HEK293T (cell line): ENCODE data around the gene RNASE11.

ENCODE experiments used
- CTCF ChIA-PET: fragments of 350-600 bp; formaldehyde crosslinking; extraction: SDS; loops from one replicate; lab custom pipeline; 2021; ENCODE audit warnings: antibody characterized with exemption, inconsistent platforms; lab: Yijun Ruan, JAX
- POLR2A ChIA-PET: fragments of 350-600 bp; formaldehyde crosslinking; extraction: SDS; loops from one replicate; lab custom pipeline; 2020; ENCODE audit warnings: antibody characterized with exemption, inconsistent platforms; lab: Yijun Ruan, JAX
- DNase-seq: peaks from one replicate; pipeline ENCODE4 v3.0.0; 2012; ENCODE audit warnings: mixed read lengths; ENCODE audit errors: extremely low spot score
- ARNT ChIP-seq: fragments of 450-650 bp; IDR thresholded peaks from 2 replicates; pipeline ENCODE4 v1.6.1; 2017; ENCODE audit warnings: mild to moderate bottlenecking
- BHLHE40 ChIP-seq: fragments of 450-650 bp; IDR thresholded peaks from 2 replicates; pipeline ENCODE4 v1.6.1; 2016; ENCODE audit warnings: mild to moderate bottlenecking, moderate library complexity, borderline replicate concordance
- CTBP1 ChIP-seq: fragments of 450-650 bp; IDR thresholded peaks from 2 replicates; pipeline ENCODE4 v1.6.1; 2016; ENCODE audit warnings: borderline replicate concordance
- ELF4 ChIP-seq: fragments of 450-650 bp; IDR thresholded peaks from 2 replicates; pipeline ENCODE4 v1.6.1; 2017; ENCODE audit warnings: antibody characterized with exemption
- FOXA1 ChIP-seq: fragments of 450-650 bp; IDR thresholded peaks from 2 replicates; pipeline ENCODE4 v1.6.1; 2016; ENCODE audit warnings: mild to moderate bottlenecking
- FOXK2 ChIP-seq: fragments of 450-650 bp; IDR thresholded peaks from 2 replicates; pipeline ENCODE4 v1.6.1; 2016; ENCODE audit warnings: mild to moderate bottlenecking
- FOXM1 ChIP-seq: fragments of 450-650 bp; IDR thresholded peaks from 2 replicates; pipeline ENCODE4 v1.6.1; 2017; ENCODE audit warnings: mild to moderate bottlenecking, borderline replicate concordance
- HDGF ChIP-seq: fragments of 450-650 bp; IDR thresholded peaks from 2 replicates; pipeline ENCODE4 v1.6.1; 2017; ENCODE audit warnings: antibody characterized with exemption, borderline replicate concordance
- L3MBTL2 ChIP-seq: fragments of 450-650 bp; conservative IDR thresholded peaks from 2 replicates; pipeline ENCODE4 v1.6.1; 2016; ENCODE audit warnings: mild to moderate bottlenecking
- LEF1 ChIP-seq: fragments of 450-650 bp; IDR thresholded peaks from 2 replicates; pipeline ENCODE4 v1.6.1; 2017; ENCODE audit warnings: mild to moderate bottlenecking, borderline replicate concordance
- NFRKB ChIP-seq: fragments of 450-650 bp; IDR thresholded peaks from 2 replicates; pipeline ENCODE4 v1.6.1; 2016; ENCODE audit warnings: mild to moderate bottlenecking, moderate library complexity
- PKNOX1 ChIP-seq: fragments of 450-650 bp; IDR thresholded peaks from 2 replicates; pipeline ENCODE4 v1.6.1; 2016
- SP1 ChIP-seq: fragments of 450-650 bp; IDR thresholded peaks from 2 replicates; pipeline ENCODE4 v1.6.1; 2017
- SUZ12 ChIP-seq: fragments of 450-650 bp; IDR thresholded peaks from 2 replicates; pipeline ENCODE4 v1.6.1; 2016; ENCODE audit warnings: mild to moderate bottlenecking
- TARDBP ChIP-seq: fragments of 450-650 bp; IDR thresholded peaks from 2 replicates; pipeline ENCODE4 v1.6.1; 2016
- ZNF384 ChIP-seq: fragments of 450-650 bp; IDR thresholded peaks from 2 replicates; pipeline ENCODE4 v1.6.1; 2016

RNASE11 gene

GRCh38 chr14:20617138-20618003 lies 29.6 kb upstream of the RNASE11 start:
- ChIA-PET POLR2A (interaction anchor here (5.3 kb wide), 1 partner anchor 65 kb away, joined by 71 read pairs; the partner anchor contains the start of gene RNASE4), CTCF (no interaction called here)
- TF ChIP-seq NFRKB (no peak), SUZ12 (no peak), CTBP1 (no peak), FOXK2 (no peak), ELF4 (no peak), TARDBP (no peak), L3MBTL2 (no peak), LEF1 (no peak), BHLHE40 (no peak), HDGF (no peak), SP1 (no peak), PKNOX1 (no peak), FOXA1 (no peak), FOXM1 (no peak)
- no peak for DNase-seq

- TF ChIP-seq SP1 (no peak), FOXA1 (no peak), ZNF384 (no peak), ARNT (no peak), FOXK2 (no peak), SUZ12 (no peak), NFRKB (no peak), CTBP1 (no peak), LEF1 (no peak), FOXM1 (no peak), PKNOX1 (no peak), TARDBP (no peak), ELF4 (no peak)
- CTCF ChIA-PET: interaction anchor here (0.7 kb wide), 1 partner anchor 53 kb away, joined by 3 read pairs; no protein-coding TSS in a partner anchor
- DNase-seq: no peak
- POLR2A ChIA-PET: interaction anchor here (4.0 to 5.3 kb wide), 2 partner anchors 15 to 66 kb away, joined by 20 to 71 read pairs; partner anchors contain the start of gene RNASE4
Measured at GRCh38 chr14:20615996-20616395, 28.2 kb upstream of the RNASE11 start.

- CTCF ChIA-PET: interaction anchor here (0.6 to 2.3 kb wide), 9 partner anchors 17 to 778 kb away, joined by 3 to 15 read pairs (median 4); partner anchors contain the start of gene RNASE4
- DNase-seq: peak; percentile 21
- TF ChIP-seq CTBP1: no peak
- TF ChIP-seq L3MBTL2: 0 out of 2 replicates have a peak, but pooled peaks have one; percentile 17
- POLR2A ChIA-PET: interaction anchor here (0.9 to 5.3 kb wide), 10 partner anchors 9 to 282 kb away, joined by 3 to 71 read pairs (median 6); partner anchors contain the start of genes PIP4P1 and RNASE4
Measured at GRCh38 chr14:20614038-20614840, 26.4 kb upstream of the RNASE11 start.

GRCh38 chr14:20613094-20614037 lies 25.6 kb upstream of the RNASE11 start:
- CTCF ChIA-PET: interaction anchor here (0.6 to 2.3 kb wide), 10 partner anchors 12 to 78 kb away, joined by 3 to 15 read pairs (median 4); partner anchors contain the start of gene RNASE4
- POLR2A ChIA-PET: interaction anchor here (0.9 to 5.3 kb wide), 12 partner anchors 10 to 270 kb away, joined by 3 to 71 read pairs (median 7); partner anchors contain the start of genes APEX1, OSGEP, PARP2 and PIP4P1
- TF ChIP-seq CTBP1 (0 out of 2 replicates have a peak, but pooled peaks have one; percentile 53), PKNOX1 (peak; percentile 87), TARDBP (no peak)
- peak; percentile 71 for DNase-seq

GRCh38 chr14:20612403-20612802 lies 24.6 kb upstream of the RNASE11 start:
- ChIA-PET CTCF (interaction anchor here (1.2 to 2.3 kb wide), 4 partner anchors 18 to 79 kb away, joined by 3 to 15 read pairs (median 12); no protein-coding TSS in a partner anchor), POLR2A (interaction anchor here (1.2 to 5.3 kb wide), 6 partner anchors 19 to 269 kb away, joined by 3 to 71 read pairs (median 8); partner anchors contain the start of genes APEX1, OSGEP, PARP2 and RNASE4)
- no peak for DNase-seq
- TF ChIP-seq ZNF384 (no peak), NFRKB (no peak), HDGF (no peak), SUZ12 (no peak), SP1 (no peak), PKNOX1 (no peak), FOXM1 (no peak), ARNT (no peak), FOXA1 (no peak), FOXK2 (no peak), ELF4 (no peak), L3MBTL2 (no peak), CTBP1 (no peak)
